Right lobe of liver (tissue), 6 donors: ENCODE results near the gene MDFIC2. TPM values are rescaled to one million over a fixed set of nuclear protein-coding genes. Genes with fewer than 3 reads are reported as not detected.

Source experiments
- ATAC-seq, 4 donors: fragments of 200-7000 bp; cut with Tn5 transposase; one replicate each; pipeline ENCODE4 v1.9.1; 2020; ENCODE audit warnings: mild to moderate bottlenecking in 4 of 4, moderate library complexity in 4 of 4
- DNase-seq, 3 donors: peaks; one replicate each; pipeline ENCODE4 v3.0.0-alpha.2; 2020
- H3K27ac ChIP-seq, 3 donors: fragments of 200-600 bp; one replicate each; pipeline ENCODE4 v1.8.0; 2022
- H3K27me3 ChIP-seq, 2 donors: fragments of 200-600 bp; one replicate each; pipeline ENCODE4 v1.8.0; 2022
- H3K36me3 ChIP-seq, 4 donors: fragments of 200-600 bp; sonication (generic) in 1 of 4; one replicate each; pipeline versions ENCODE4 v1.5.1 to v1.8.0; 2017 to 2022; ENCODE audit warnings: control low read depth in 1 of 4
- H3K4me1 ChIP-seq, 4 donors: fragments of 200-600 bp; sonication (generic) in 1 of 4; one replicate each; pipeline versions ENCODE4 v1.5.1 to v1.8.0; 2017 to 2022; ENCODE audit warnings: control low read depth in 1 of 4
- H3K4me3 ChIP-seq, 3 donors: fragments of 200-600 bp; one replicate each; pipeline ENCODE4 v1.8.0; 2022
- H3K9me3 ChIP-seq, 4 donors: fragments of 200-600 bp; sonication (generic) in 1 of 4; one replicate each; pipeline versions ENCODE4 v1.5.1 to v1.8.0; 2017 to 2022; ENCODE audit warnings: control low read depth in 1 of 4
- CTCF ChIP-seq, 4 donors: fragments of 200-600 bp in 3 of 4; fragments of 450-650 bp in 1 of 4; IDR thresholded peaks; one replicate each; pipeline versions ENCODE4 v1.5.1 to v1.8.0; 2016 to 2022; ENCODE audit warnings: antibody characterized with exemption in 4 of 4, mild to moderate bottlenecking in 2 of 4
- POLR2A ChIP-seq: fragments of 450-650 bp; IDR thresholded peaks from one replicate; pipeline ENCODE4 v1.6.1; 2017; ENCODE audit warnings: antibody characterized with exemption, mild to moderate bottlenecking
- WGBS: methylation state at CpG from one replicate; pipeline ENCODE4 v1.1.6; 2018; ENCODE audit warnings: low coverage, low lambda C conversion rate; ENCODE audit not compliant: insufficient coverage; ENCODE audit errors: missing lambda C conversion rate; 5-methylcytosine and 5-hydroxymethylcytosine counted together
- intact Hi-C, 2 donors: fragments of 100-400 bp; cut with DNase I; formaldehyde crosslinking; loops; one replicate each; pipeline versions ENCODE4 v1.11.2 to v1.14.1; 2022
- total RNA-seq, 6 experiments: library from RNA; depleted of rRNA in 2 of 6; stranded (reverse); fragments of >200 nt in 2 of 6; fragmentation: NEBNext Ultra II Directional in 3 of 6; extraction: Animal tissue kit (Norgen Biotek cat#: 25700) in 3 of 6; gene quantifications; one replicate each; pipeline versions ENCODE4 v1.1.0 to v1.2.4, GENCODE V29; 2016 to 2023
- donor health status: DM: no; HTN: yes; CAD: no.
- donor health status: DM: no; HTN: no; CAD: no.
- donor health status: DM: no; HTN: no; CAD: no.
- donor health status: DM: no; HTN: yes; CAD: no.
- donor health status: DM: no; HTN: yes; CAD: no.

Gene MDFIC2
- total RNA-seq, 6 experiments from 2014 or later, result not detected

GRCh38 chr3:70245746-70246525 is 66.5 kb downstream of the MDFIC2 start:
- H3K36me3 ChIP-seq, result no peaks in the 10 kb centered on the region
- no peak for TF ChIP-seq CTCF (IDR thresholded peaks at IDR 0.05)
- no peak for TF ChIP-seq POLR2A

GRCh38 chr3:70244422-70244821 is 68.0 kb downstream of the MDFIC2 start:
- Histone ChIP-seq H3K27ac (no peak overlapping the region), H3K9me3 (no peaks in the 10 kb centered on the region), H3K4me1 (no peaks in the 10 kb centered on the region), H3K27me3 (no peaks in the 10 kb centered on the region), H3K36me3 (no peaks in the 10 kb centered on the region), H3K4me3 (no peak overlapping the region)
- DNase-seq (no peak), ATAC-seq (no peak)
- intact Hi-C loops, result no loop called here
- TF ChIP-seq POLR2A (no peak), CTCF (IDR thresholded peaks at IDR 0.05) (no peak)
- WGBS, result 76% methylated on average over 2 of the region's 2 CpGs

More at GRCh38 chr3:70245746-70246525, 66.5 kb downstream of the MDFIC2 start:
- H3K27me3 ChIP-seq, result no peaks in the 10 kb centered on the region
- 70% methylated on average over 4 of the region's 4 CpGs for WGBS
- ATAC-seq (no peak), DNase-seq (no peak)
- H3K4me1 ChIP-seq, result no peaks in the 10 kb centered on the region
- H3K4me3 ChIP-seq, result no peak overlapping the region
- intact Hi-C loops, result no loop called here
- no peaks in the 10 kb centered on the region for H3K9me3 ChIP-seq
- H3K27ac ChIP-seq, result no peak overlapping the region

GRCh38 chr3:70242297-70242882 is 70.0 kb downstream of the MDFIC2 start:
- WGBS, result 69% methylated on average over 2 of the region's 2 CpGs
- intact Hi-C loops, result no loop called here
- Histone ChIP-seq H3K27ac (no peak overlapping the region), H3K27me3 (no peaks in the 10 kb centered on the region), H3K4me1 (no peaks in the 10 kb centered on the region), H3K36me3 (no peaks in the 10 kb centered on the region), H3K4me3 (no peak overlapping the region), H3K9me3 (no peaks in the 10 kb centered on the region)
- ATAC-seq, result no peak
- no peak for DNase-seq
- no peak for TF ChIP-seq POLR2A
- TF ChIP-seq CTCF (IDR thresholded peaks at IDR 0.05), result no peak

GRCh38 chr3:70233812-70234211 is 78.6 kb downstream of the MDFIC2 start:
- Histone ChIP-seq H3K36me3 (no peaks in the 10 kb centered on the region), H3K27ac (no peak overlapping the region), H3K9me3 (no peaks in the 10 kb centered on the region), H3K27me3 (no peaks in the 10 kb centered on the region), H3K4me3 (no peak overlapping the region), H3K4me1 (no peaks in the 10 kb centered on the region)
- ATAC-seq (no peak), DNase-seq (no peak)
- TF ChIP-seq CTCF (IDR thresholded peaks at IDR 0.05), result no peak
- no peak for TF ChIP-seq POLR2A
- intact Hi-C loops, result no loop called here
- WGBS, result 75% methylated on average over 1 of the region's 1 CpG
